Measurements from ENCODE around the gene TEX2. TPM values are rescaled to one million over a fixed set of nuclear protein-coding genes. Genes with fewer than 3 reads are reported as not detected.
A peak's percentile ranks its signal among the peaks of the same experiment; 100 is the strongest.

TEX2 gene
- polyA plus RNA-seq, 3 donors: 6.5 to 8.7 (median 7.8) TPM

GRCh38 chr17:64148699-64149098, 114.4 kb downstream of the TEX2 start:
- H3K4me1 Mint-ChIP-seq: peaks cover 24% of the 10 kb centered on the region
- no peaks in the 10 kb centered on the region for H3K27me3 Mint-ChIP-seq (ENCODE audit: low read depth in 3 of 3)
- H3K9ac ChIP-seq (ENCODE audit: insufficient read depth, low read length, poor library complexity, severe bottlenecking): no peak overlapping the region
- H3K9me3 ChIP-seq (replicated peaks in 1 of 2; ENCODE audit: control insufficient read depth in 1 of 2, insufficient read depth in 1 of 2, low read length in 2 of 2): no peaks in the 10 kb centered on the region
- no peaks in the 10 kb centered on the region for H3K27me3 ChIP-seq (ENCODE audit: control insufficient read depth in 2 of 2, insufficient read depth in 2 of 2, low read length in 2 of 2)
- H3K4me3 Mint-ChIP-seq: no peak overlapping the region
- H3K36me3 Mint-ChIP-seq: peaks cover 32 to 39% of the 10 kb centered on the region in 2 donors
- H3K79me2 ChIP-seq (ENCODE audit: insufficient read depth, low read length): peaks cover 24% of the 10 kb centered on the region
- TF ChIP-seq CTCF (IDR thresholded peaks at IDR 0.05): peak; percentile 10
- 64% methylated on average over 1 of the region's 4 CpGs for WGBS (ENCODE audit: insufficient coverage)
- no peak overlapping the region for H3K4me3 ChIP-seq (replicated peaks in 1 of 3; ENCODE audit: low read depth in 2 of 3, low read length in 3 of 3)
- H3K4me1 ChIP-seq (ENCODE audit: control insufficient read depth in 1 of 2, insufficient read depth in 2 of 2, low read length in 2 of 2): peaks cover 26 to 29% of the 10 kb centered on the region in 2 donors
- H3K27ac ChIP-seq (ENCODE audit: low read depth in 1 of 2, low read length in 2 of 2): peak overlapping the region in 1 of 2 donors; percentile 43
- peak overlapping the region in 5 of 7 donors; percentile 11 to 74 (median 56) for H3K27ac Mint-ChIP-seq
- no peak overlapping the region for H2AFZ ChIP-seq (ENCODE audit: insufficient read depth, low read depth, low read length, poor library complexity, severe bottlenecking)
- intact Hi-C loops (cut with micrococcal nuclease): loop anchor here in 1 of 2 donors (5.0 kb wide), 3 partner anchors 34 to 134 kb away; partner anchors contain the start of gene TEX2
- H3K9me3 Mint-ChIP-seq: no peaks in the 10 kb centered on the region
- H3K36me3 ChIP-seq (replicated peaks in 1 of 2; ENCODE audit: control insufficient read depth in 1 of 2, insufficient read depth in 2 of 2, low read length in 2 of 2): peaks cover 14 to 40% of the 10 kb centered on the region in 2 donors
- H3K4me2 ChIP-seq (replicated peaks; ENCODE audit: extremely low read depth, low read length, poor library complexity, severe bottlenecking): no peak overlapping the region
- DNase-seq: peak in 2 of 3 donors; percentile 18 to 20
- peaks cover 4% of the 10 kb centered on the region for H4K20me1 ChIP-seq (ENCODE audit: insufficient read depth, low read length)

- TF ChIP-seq CTCF (IDR thresholded peaks at IDR 0.05): no peak
- peaks cover 10 to 34% of the 10 kb centered on the region in 2 donors for H3K36me3 ChIP-seq (replicated peaks in 1 of 2; ENCODE audit: control insufficient read depth in 1 of 2, insufficient read depth in 2 of 2, low read length in 2 of 2)
- H3K9me3 Mint-ChIP-seq: no peaks in the 10 kb centered on the region
- DNase-seq: no peak
- intact Hi-C loops (cut with micrococcal nuclease): loop anchor here in 1 of 2 donors (5.0 kb wide), 3 partner anchors 34 to 134 kb away; partner anchors contain the start of gene TEX2
- peaks cover 24% of the 10 kb centered on the region for H3K4me1 Mint-ChIP-seq
- peaks cover 26 to 33% of the 10 kb centered on the region in 2 donors for H3K36me3 Mint-ChIP-seq
- H3K27ac ChIP-seq (ENCODE audit: low read depth in 1 of 2, low read length in 2 of 2): peak overlapping the region in 1 of 2 donors; percentile 43
- H3K9ac ChIP-seq (ENCODE audit: insufficient read depth, low read length, poor library complexity, severe bottlenecking): no peak overlapping the region
- H3K27me3 ChIP-seq (ENCODE audit: control insufficient read depth in 2 of 2, insufficient read depth in 2 of 2, low read length in 2 of 2): no peaks in the 10 kb centered on the region
- H3K4me1 ChIP-seq (ENCODE audit: control insufficient read depth in 1 of 2, insufficient read depth in 2 of 2, low read length in 2 of 2): peaks cover 26 to 29% of the 10 kb centered on the region in 2 donors
- peaks cover 24% of the 10 kb centered on the region for H3K79me2 ChIP-seq (ENCODE audit: insufficient read depth, low read length)
- no peak overlapping the region for H3K4me3 Mint-ChIP-seq
- peaks cover 4% of the 10 kb centered on the region for H4K20me1 ChIP-seq (ENCODE audit: insufficient read depth, low read length)
- H2AFZ ChIP-seq (ENCODE audit: insufficient read depth, low read depth, low read length, poor library complexity, severe bottlenecking): no peak overlapping the region
- H3K27ac Mint-ChIP-seq: peak overlapping the region in 5 of 7 donors; percentile 3 to 56 (median 44)
- no peak overlapping the region for H3K4me3 ChIP-seq (replicated peaks in 1 of 3; ENCODE audit: low read depth in 2 of 3, low read length in 3 of 3)
- no peaks in the 10 kb centered on the region for H3K27me3 Mint-ChIP-seq (ENCODE audit: low read depth in 3 of 3)
- no peaks in the 10 kb centered on the region for H3K9me3 ChIP-seq (replicated peaks in 1 of 2; ENCODE audit: control insufficient read depth in 1 of 2, insufficient read depth in 1 of 2, low read length in 2 of 2)
- H3K4me2 ChIP-seq (replicated peaks; ENCODE audit: extremely low read depth, low read length, poor library complexity, severe bottlenecking): no peak overlapping the region
- WGBS (ENCODE audit: insufficient coverage): 100% methylated on average over 1 of the region's 8 CpGs
These were observed 114.9 kb downstream of the TEX2 start for GRCh38 chr17:64148017-64148631.

Measured in CD14-positive monocyte (primary cell).